Cardiac fibroblast (primary cell): ENCODE data around the gene PODXL2.
A peak's percentile ranks its signal among the peaks of the same experiment; 100 is the strongest.

Experiments used
- DNase-seq, 2 donors: peaks; one replicate each; pipeline versions ENCODE4 v3.0.0 to v3.0.0-alpha.2; 2010; ENCODE audit warnings: low read depth in 2 of 2
- H3K4me3 ChIP-seq, 2 donors: replicated peaks in 1 of 2; 1 replicate in 1 of 2; 2 replicates in 1 of 2; pipeline ENCODE4 v1.5.1; 2011; ENCODE audit warnings: low read depth in 2 of 2, low read length in 2 of 2, mild to moderate bottlenecking in 2 of 2, moderate library complexity in 1 of 2
- CTCF ChIP-seq: IDR thresholded peaks from one replicate; pipeline ENCODE4 v1.5.1; 2011; ENCODE audit warnings: low read depth, mild to moderate bottlenecking, low read length, inconsistent platforms

PODXL2 gene

GRCh38 chr3:127684871-127685707, 56.1 kb downstream of the PODXL2 start:
- no peak for DNase-seq
- H3K4me3 ChIP-seq: no peak overlapping the region
- no peak for TF ChIP-seq CTCF

- H3K4me3 ChIP-seq: no peak overlapping the region
- DNase-seq: no peak
- TF ChIP-seq CTCF: no peak
These were observed 56.9 kb downstream of the PODXL2 start for GRCh38 chr3:127685708-127686511.

GRCh38 chr3:127686512-127686894, 57.5 kb downstream of the PODXL2 start:
- TF ChIP-seq CTCF: no peak
- H3K4me3 ChIP-seq: no peak overlapping the region
- no peak for DNase-seq

GRCh38 chr3:127687228-127687737, 58.3 kb downstream of the PODXL2 start:
- H3K4me3 ChIP-seq: no peak overlapping the region
- TF ChIP-seq CTCF: no peak
- no peak for DNase-seq

GRCh38 chr3:127688022-127688415, 59.0 kb downstream of the PODXL2 start:
- H3K4me3 ChIP-seq: no peak overlapping the region
- no peak for TF ChIP-seq CTCF
- no peak for DNase-seq

GRCh38 chr3:127688416-127689265, 59.7 kb downstream of the PODXL2 start:
- DNase-seq: peak; percentile 50 to 55
- no peak for TF ChIP-seq CTCF
- H3K4me3 ChIP-seq: no peak overlapping the region
